Parathyroid adenoma (tissue), 2 donors: ENCODE data around the gene TRIM52.

Experiments
- H2AFZ ChIP-seq: fragments of 300-600 bp; sonication (generic); one replicate; pipeline ENCODE4 v1.7.0; 2017; ENCODE audit warnings: antibody characterized with exemption, mild to moderate bottlenecking
- H3K27ac ChIP-seq: fragments of 300-600 bp; sonication (generic); one replicate; pipeline ENCODE4 v1.7.0; 2017
- H3K27me3 ChIP-seq: fragments of 300-600 bp; sonication (generic); one replicate; pipeline ENCODE4 v1.7.0; 2017; ENCODE audit warnings: low read length; ENCODE audit not compliant: control insufficient read depth, insufficient read depth
- H3K36me3 ChIP-seq: fragments of 300-600 bp; sonication (generic); one replicate; pipeline ENCODE4 v1.7.0; 2017; ENCODE audit warnings: low read length; ENCODE audit not compliant: control insufficient read depth, insufficient read depth
- H3K4me1 ChIP-seq: fragments of 300-600 bp; sonication (generic); one replicate; pipeline ENCODE4 v1.7.0; 2017; ENCODE audit warnings: control low read depth
- H3K4me2 ChIP-seq: fragments of 300-600 bp; sonication (generic); one replicate; pipeline ENCODE4 v1.7.0; 2017; ENCODE audit warnings: low read length
- H3K4me3 ChIP-seq: fragments of 300-600 bp; sonication (generic); one replicate; pipeline ENCODE4 v1.7.0; 2017; ENCODE audit warnings: low read depth, low read length
- H3K79me2 ChIP-seq: fragments of 300-600 bp; sonication (generic); one replicate; pipeline ENCODE4 v1.7.0; 2017; ENCODE audit warnings: control low read depth
- H3K9ac ChIP-seq: fragments of 300-600 bp; sonication (generic); one replicate; pipeline ENCODE4 v1.7.0; 2017; ENCODE audit warnings: mild to moderate bottlenecking
- H3K9me3 ChIP-seq: fragments of 300-600 bp; sonication (generic); one replicate; pipeline ENCODE4 v1.7.0; 2017; ENCODE audit warnings: low read length; ENCODE audit not compliant: control insufficient read depth
- TF ChIP-seq, protein P1 (sequence below): fragments of 300-600 bp; sonication (generic); IDR thresholded peaks from one replicate; pipeline ENCODE4 v1.7.0; 2017; ENCODE audit warnings: antibody characterized with exemption, mild to moderate bottlenecking
- donor health status: primary hyperparathyroidism.

TRIM52 gene

DNA sequence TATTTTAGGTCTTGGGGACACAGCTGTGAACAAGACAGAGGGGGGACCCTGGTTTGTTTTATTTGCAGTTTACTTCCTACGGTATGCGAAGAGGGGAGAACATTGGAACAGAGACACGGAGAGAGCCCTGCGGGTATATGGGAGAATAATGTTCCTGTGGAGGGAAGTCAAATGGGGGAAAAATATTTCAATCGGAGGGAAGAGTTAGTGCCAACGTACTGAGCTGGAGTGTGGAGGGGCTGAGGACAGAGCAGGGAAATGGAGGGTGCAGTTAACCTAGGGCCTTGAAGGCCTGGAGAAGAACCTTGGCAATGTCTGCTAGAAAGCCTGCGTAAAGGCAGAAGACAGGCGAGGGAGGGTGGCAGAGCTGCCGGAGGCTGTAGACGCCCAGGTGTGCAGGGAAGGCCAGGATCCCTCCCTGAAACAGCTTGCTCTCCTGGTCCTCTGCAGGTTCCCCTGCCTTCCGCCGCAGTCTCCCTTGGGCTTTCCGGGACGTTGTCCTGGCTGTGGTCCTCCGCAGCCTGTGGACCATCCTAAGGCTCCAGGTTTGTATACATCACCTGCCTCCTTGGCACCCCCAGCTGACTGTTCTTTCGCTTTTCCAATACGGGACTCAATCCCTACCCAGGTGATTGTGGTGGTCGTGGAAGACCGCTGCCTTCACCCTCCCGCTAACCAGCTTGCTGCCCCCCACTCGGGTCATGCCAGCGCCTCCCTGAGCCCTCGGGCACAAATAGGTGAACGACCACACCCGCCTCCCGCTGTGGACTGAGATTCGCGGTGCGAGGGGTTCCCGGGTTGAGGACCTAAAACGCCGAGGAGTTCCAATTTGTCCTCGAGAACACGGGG lies 15.3 kb downstream of the TRIM52 start:
- no peaks in the 10 kb centered on the region for H3K9me3 ChIP-seq
- H2AFZ ChIP-seq: peak overlapping the region; percentile 75
- peaks cover 18% of the 10 kb centered on the region for H3K4me1 ChIP-seq
- H3K4me2 ChIP-seq: peak overlapping the region; percentile 100
- no peaks in the 10 kb centered on the region for H3K27me3 ChIP-seq
- H3K27ac ChIP-seq: peak overlapping the region; percentile 90
- H3K4me3 ChIP-seq: peak overlapping the region; percentile 84
- peak overlapping the region; percentile 28 for H3K9ac ChIP-seq
- TF ChIP-seq, protein P1, sequence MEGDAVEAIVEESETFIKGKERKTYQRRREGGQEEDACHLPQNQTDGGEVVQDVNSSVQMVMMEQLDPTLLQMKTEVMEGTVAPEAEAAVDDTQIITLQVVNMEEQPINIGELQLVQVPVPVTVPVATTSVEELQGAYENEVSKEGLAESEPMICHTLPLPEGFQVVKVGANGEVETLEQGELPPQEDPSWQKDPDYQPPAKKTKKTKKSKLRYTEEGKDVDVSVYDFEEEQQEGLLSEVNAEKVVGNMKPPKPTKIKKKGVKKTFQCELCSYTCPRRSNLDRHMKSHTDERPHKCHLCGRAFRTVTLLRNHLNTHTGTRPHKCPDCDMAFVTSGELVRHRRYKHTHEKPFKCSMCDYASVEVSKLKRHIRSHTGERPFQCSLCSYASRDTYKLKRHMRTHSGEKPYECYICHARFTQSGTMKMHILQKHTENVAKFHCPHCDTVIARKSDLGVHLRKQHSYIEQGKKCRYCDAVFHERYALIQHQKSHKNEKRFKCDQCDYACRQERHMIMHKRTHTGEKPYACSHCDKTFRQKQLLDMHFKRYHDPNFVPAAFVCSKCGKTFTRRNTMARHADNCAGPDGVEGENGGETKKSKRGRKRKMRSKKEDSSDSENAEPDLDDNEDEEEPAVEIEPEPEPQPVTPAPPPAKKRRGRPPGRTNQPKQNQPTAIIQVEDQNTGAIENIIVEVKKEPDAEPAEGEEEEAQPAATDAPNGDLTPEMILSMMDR: no peak
- H3K36me3 ChIP-seq: no peaks in the 10 kb centered on the region
- H3K79me2 ChIP-seq: peaks cover 47% of the 10 kb centered on the region

DNA sequence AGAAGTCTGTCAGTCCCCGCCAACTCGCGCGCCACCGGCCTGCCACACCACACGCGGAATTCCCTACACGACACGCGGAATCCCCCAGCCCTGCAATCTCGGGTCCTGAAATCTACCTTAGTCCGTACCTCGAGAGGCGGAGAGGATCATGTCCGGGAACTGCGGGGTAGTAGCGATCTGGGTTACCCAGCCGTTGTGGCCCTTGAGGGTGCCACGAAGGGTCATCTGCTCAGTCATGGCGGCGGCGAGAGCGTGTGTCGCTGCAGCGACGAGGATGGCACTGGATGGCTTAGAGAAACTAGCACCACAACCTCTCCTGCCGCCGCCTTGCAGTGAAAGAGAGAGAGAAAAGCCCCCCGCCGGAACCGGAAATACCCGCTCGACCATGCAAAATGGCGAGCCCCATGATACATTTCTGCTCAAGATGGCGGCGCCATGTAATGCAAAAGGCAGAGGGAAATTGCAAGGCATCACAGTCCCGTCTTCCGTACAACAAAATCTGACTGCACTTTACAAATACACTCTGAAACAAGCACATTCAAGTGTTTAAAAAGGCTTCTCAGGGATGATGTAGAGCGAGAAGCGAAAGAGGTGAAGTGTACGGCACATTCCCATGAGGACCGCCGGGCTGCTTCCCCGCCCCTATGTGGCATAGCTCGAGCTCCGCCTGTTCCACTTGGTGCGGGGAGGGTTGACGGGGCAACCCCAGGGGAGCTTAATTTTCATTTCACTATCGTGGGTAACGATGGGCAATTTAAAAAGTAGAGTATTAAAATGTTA lies 17.2 kb downstream of the TRIM52 start, which contains the start of gene RACK1:
TSS of gene RACK1 (minus strand) at position 343 of the 780 bp plus-strand sequence. CDS start at position 237, 106 bp downstream.
- Histone ChIP-seq H3K79me2 (peaks cover 49% of the 10 kb centered on the region), H3K27me3 (no peaks in the 10 kb centered on the region), H3K27ac (peak within 1 kb of the TSS; percentile 90), H3K4me1 (peaks cover 18% of the 10 kb centered on the region), H3K4me3 (peak within 1 kb of the TSS; percentile 80), H3K36me3 (no peaks in the 10 kb centered on the region), H3K9ac (peak within 1 kb of the TSS; percentile 89), H2AFZ (peak within 1 kb of the TSS; percentile 93), H3K4me2 (peak within 1 kb of the TSS; percentile 93), H3K9me3 (no peaks in the 10 kb centered on the region)
- TF ChIP-seq, protein P1: no peak

DNA sequence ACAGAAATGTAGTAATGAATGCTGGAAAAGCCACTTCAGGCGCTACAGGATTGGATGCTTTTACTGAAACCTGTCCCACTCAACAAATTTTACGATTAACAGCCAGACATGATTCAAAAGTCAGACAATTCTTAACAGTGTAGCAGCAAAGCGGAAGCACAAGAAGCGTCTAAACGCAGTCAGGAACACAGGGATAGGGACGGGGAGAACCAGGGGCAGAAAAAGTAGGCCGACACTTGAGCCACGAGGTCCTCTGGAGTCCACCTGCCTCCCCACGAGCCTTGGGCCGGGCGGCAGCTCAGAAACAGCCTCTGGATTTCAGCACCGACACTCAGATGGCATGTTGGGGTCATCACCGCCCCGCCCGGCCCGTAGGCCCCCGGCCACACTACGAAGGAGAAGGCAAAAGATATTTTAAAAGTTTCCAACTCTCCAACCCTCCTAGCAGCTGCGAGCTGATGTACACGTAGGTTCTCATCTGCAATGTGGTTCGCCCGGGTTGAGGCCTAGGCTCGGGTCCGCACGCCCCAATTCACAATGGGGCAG lies 17.9 kb downstream of the TRIM52 start:
- no peaks in the 10 kb centered on the region for H3K27me3 ChIP-seq
- H3K9ac ChIP-seq: peak overlapping the region; percentile 89
- H3K4me1 ChIP-seq: peaks cover 12% of the 10 kb centered on the region
- no peaks in the 10 kb centered on the region for H3K36me3 ChIP-seq
- peak overlapping the region; percentile 80 for H3K4me3 ChIP-seq
- H3K9me3 ChIP-seq: no peaks in the 10 kb centered on the region
- H2AFZ ChIP-seq: peak overlapping the region; percentile 93
- peaks cover 47% of the 10 kb centered on the region for H3K79me2 ChIP-seq
- peak overlapping the region; percentile 93 for H3K4me2 ChIP-seq
- TF ChIP-seq, protein P1: no peak
- H3K27ac ChIP-seq: peak overlapping the region; percentile 90

DNA sequence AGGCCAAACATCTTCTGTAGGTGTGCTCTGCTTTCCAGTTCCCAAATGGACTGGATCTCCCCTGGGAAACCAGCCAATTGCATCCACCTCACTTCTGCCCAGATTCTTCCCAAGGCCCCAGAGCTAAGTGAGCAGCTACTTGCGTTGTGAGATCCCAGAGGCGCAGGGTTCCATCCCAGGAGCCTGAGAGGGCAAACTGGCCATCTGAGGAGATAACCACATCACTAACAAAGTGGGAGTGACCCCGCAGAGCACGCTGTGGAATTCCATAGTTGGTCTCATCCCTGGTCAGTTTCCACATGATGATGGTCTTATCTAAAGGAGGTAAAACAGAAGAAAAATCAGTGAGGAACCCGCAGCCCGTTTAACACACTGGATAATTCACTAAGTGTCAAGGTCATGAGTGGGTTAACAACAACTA lies 18.9 kb downstream of the TRIM52 start:
- no peak overlapping the region for H2AFZ ChIP-seq
- peaks cover 7% of the 10 kb centered on the region for H3K4me1 ChIP-seq
- H3K4me3 ChIP-seq: peak overlapping the region; percentile 80
- no peaks in the 10 kb centered on the region for H3K36me3 ChIP-seq
- H3K9me3 ChIP-seq: no peaks in the 10 kb centered on the region
- no peaks in the 10 kb centered on the region for H3K27me3 ChIP-seq
- peaks cover 44% of the 10 kb centered on the region for H3K79me2 ChIP-seq
- peak overlapping the region; percentile 93 for H3K4me2 ChIP-seq
- H3K27ac ChIP-seq: peak overlapping the region; percentile 90
- peak overlapping the region; percentile 89 for H3K9ac ChIP-seq
- TF ChIP-seq, protein P1: no peak
